ENCODE measurements around the gene VPS39.

VPS39 gene

DNA sequence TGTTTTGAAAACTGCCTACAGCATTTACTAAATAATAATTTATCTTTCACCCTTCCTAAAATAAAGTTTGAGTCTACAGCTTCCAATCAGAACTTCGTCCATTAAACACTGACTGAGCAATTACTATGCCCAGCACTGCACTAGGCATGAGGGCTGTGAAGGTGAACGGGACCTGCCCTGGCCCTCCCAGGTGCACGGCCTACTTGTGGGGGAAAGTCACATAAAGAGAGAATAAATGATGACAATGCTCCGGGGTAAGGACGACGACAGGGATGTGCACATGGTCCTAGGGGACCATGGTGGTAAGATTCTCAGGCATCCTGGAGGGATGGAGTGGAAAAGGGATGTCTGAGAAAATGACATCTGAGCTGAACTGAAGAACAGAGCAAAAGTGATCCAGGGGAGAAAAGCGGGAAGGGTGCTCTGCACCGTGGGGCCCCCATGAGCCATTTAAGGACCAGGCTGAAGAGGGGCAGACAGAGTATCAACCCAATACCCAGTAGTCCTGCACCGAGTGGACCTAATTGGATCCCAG lies 63.2 kb downstream of the VPS39 start:
- no peak for DNase-seq (ENCODE audit: low read depth)

DNA sequence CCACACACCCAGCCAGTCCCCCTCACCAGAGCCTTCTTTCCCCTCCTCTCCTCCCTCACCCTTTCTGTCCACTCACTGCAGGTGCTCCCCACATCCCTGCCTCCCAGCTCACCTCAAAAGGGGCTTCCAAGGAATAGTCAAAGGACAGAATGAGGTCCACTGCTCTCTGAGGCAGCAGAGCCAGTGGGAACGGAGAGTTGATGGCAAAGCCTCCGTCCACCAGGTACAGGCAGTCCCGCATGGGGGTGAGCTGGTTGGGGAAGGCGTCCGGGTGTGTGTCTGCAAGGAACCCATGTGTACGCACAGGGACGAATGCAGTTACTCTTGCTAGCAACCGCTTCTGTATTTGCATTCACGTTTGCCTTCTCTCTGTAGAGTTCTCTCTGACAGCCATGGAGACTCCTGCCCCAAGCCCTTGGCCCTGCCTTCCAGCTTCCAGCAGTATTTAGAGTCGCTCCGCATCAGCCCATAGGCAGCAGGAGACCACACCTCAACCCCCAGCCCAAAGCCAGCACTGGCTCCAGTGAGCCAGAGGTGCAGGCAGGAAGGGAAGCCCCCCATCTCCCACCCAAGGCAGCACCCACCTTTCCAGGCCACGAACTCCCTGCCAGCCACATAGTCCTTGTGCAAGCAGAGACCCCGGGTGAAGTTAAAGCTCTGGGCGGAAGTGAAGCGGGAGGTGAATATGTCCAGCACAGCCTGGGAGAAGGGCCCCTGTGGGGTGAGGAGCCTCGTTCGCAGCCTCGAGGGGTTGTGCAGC lies 64.1 kb downstream of the VPS39 start:
- no peak for DNase-seq (ENCODE audit: low read depth)

DNA sequence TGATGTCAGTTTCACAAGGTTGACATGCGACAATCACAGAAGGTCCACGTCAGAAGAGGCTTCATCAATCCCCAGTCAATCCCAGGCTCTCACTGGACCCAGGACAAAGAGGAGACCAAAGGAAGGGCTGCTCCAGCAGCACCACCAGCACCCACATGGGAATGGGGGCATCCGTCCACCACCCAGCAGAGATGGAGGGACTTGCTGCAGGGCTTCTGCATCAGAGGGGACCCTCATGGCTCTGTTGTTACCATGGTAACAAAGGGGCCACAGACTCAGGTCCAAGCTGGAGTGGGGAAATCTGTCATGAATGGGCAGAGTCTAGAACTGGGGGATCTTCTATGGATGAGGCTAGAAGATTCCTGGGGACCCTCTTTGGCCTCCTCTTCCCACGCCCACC lies 64.7 kb downstream of the VPS39 start:
- no peak for DNase-seq (ENCODE audit: low read depth)

- no peak for DNase-seq (ENCODE audit: low read depth)
Observed at GRCh38 chr15:42141795-42142667, 66.1 kb downstream of the VPS39 start.

- no peak for DNase-seq (ENCODE audit: low read depth)
Observed at GRCh38 chr15:42141246-42141645, 66.9 kb downstream of the VPS39 start.

DNA sequence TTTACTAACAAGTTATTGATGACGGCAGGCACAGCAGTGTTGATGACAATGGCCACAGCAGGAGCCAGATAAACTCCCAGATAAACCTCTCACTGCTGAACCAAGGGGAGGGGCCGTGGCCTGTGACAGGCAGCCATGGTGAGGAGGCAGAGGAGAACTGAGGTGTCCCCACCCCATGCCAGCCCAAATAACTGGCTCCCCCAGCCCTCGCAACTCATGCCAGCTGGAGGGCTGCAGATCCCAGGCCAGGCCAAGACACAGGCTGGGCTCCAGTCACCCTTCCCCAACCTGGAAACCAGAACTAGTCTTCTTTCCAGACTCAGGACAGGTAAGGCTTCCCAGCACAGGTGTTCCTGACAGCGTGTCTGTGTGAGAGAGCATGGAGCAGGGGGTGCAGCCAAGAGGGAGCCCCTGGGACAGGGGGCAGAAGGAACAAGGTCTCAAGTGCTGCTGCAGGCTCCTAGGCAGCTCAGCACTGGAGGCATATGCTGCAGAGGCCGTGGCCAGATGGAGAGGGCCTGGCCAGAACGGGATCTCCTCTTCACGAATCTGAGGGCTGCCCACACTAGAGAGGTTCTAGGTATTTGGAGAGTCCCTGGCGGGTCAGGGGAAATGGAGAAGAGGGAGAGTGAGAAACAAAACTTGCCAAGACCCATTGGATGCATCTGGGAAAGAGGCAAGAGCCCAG lies 67.6 kb downstream of the VPS39 start:
- no peak for DNase-seq (ENCODE audit: low read depth)

DNA sequence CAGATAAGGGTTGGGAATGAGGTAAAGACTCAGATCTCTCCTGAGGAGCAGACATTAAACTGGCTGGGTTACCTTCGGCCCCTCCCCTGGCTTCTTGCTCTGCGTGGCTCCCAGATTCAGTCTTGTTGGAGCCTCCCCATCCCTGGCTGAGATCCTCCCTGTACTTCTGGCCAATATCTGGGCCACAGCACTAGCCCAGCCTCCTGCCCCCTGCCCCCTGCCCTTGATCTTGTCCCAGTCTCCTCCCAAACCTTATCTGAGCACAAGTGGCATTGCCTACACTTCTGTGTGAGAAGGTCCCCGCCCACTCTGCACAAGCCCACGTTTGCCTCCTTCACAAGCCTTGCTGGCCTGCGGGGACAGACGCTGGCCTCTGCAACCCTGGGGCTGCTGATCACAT lies 68.5 kb downstream of the VPS39 start:
- DNase-seq (ENCODE audit: low read depth), result no peak

DNA sequence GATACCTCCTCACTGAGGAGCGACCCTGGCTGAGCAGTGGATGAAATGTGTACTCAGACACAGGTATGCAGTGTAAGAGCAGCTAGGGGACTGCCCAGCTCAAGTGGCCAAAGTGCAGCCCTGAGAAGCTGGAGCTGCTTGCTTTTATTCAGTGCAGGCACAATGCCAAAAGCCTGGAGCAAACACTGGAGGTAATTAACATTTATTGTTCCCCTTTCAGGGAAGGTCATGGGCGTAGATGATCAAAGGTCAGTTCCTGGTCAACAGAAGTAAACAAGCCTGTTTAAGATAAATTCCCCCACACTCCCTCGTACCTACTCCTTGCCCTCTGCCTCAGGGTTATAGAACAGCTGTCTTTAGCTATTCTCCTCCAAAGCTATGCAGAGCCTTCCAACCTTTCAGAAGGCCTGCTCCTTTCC lies 69.1 kb downstream of the VPS39 start:
- DNase-seq (ENCODE audit: low read depth), result no peak

DNA sequence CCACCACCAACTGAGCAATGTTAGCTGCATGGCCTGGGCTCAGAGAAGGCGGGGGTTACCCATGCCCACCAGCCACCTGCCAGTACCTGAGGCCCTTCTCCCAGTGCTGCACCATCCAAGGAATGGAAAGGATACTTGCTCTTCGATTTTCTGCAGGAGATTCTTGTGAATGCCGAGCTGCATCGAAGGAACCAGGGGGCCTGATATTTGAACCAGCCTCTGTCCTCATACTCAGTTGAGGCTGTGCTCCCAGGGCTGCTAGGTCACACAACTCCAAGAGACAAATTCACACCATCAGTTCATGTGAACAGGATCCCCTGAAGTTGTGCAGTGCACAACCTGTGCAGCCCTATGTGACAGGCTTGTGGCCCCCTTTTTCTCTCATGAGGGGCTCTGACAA lies 69.7 kb downstream of the VPS39 start:
- DNase-seq (ENCODE audit: low read depth), result no peak

GRCh38 chr15:42137461-42138261 lies 70.4 kb downstream of the VPS39 start:
- DNase-seq (ENCODE audit: low read depth), result no peak

DNA sequence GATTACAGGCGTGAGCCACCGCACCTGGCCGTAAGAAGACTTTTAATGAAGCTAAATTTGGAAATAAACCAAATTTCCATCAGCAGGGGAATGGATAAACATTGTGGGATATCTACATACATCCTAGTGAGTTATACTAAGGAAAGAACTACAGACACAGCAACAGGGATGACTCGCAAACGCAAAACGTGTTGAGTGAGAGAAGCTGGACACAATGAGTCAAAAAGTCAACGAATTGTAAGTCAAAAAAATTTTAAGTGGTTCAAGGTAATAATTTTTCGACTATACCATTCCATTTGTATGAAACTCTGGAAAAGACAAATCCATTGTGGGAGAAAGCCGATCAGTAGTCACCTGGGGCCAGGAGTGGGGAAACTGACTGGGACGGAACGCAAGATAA lies 71.6 kb downstream of the VPS39 start:
- DNase-seq (ENCODE audit: low read depth), result no peak

- no peak for DNase-seq (ENCODE audit: low read depth)
Observed at GRCh38 chr15:42135351-42135750, 72.8 kb downstream of the VPS39 start.

DNA sequence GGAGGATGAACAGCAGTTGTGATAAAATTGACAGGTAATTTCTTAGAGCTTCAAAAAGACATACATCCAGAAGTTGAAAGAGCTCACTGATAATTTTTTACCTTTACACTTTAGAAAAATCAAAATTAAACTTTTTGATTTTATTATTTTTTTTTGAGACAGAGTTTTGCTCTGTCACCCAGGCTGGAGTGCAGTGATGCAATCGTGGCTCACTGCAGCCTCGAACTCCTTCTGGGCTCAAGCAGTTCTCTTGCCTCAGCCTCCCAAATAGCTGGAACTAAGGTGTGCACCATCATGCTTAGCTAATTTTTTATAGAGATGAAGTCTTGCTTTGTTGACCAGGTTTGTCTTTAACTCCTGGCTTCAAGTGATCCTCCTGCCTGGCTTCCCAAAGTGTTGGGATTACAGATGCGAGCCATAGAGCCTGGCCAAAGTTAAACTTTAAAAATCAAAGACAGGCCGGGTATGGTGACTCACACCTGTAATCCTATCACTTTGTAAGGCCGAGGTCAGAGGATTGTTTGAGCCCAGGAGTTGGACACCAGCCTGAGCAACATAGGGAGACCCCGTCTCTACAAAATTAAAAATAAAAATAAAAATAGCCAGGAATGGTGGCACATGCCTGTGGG lies 73.4 kb downstream of the VPS39 start:
- DNase-seq (ENCODE audit: low read depth), result no peak

GRCh38 chr15:42133886-42134502 lies 74.1 kb downstream of the VPS39 start:
- no peak for DNase-seq (ENCODE audit: low read depth)

DNA sequence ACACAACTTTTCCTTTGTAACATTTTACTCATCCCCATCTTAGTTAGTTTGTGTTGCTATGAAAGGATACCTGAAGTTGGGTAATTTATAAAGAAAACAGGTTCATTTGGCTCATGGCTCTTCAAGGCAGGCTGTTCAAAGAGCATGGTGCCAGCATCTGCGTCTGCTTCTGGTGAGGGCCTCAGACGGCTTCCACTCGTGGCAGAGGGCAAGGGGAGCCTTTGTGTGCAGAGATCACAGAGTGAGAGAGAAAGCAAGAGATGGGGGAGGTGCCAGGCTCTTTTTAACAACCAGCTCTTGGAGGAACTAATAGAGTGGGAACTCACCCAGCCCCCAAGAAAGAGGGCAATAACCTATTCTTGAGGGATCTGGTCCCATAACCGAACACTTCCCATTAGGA lies 74.7 kb downstream of the VPS39 start:
- DNase-seq (ENCODE audit: low read depth), result no peak

DNA sequence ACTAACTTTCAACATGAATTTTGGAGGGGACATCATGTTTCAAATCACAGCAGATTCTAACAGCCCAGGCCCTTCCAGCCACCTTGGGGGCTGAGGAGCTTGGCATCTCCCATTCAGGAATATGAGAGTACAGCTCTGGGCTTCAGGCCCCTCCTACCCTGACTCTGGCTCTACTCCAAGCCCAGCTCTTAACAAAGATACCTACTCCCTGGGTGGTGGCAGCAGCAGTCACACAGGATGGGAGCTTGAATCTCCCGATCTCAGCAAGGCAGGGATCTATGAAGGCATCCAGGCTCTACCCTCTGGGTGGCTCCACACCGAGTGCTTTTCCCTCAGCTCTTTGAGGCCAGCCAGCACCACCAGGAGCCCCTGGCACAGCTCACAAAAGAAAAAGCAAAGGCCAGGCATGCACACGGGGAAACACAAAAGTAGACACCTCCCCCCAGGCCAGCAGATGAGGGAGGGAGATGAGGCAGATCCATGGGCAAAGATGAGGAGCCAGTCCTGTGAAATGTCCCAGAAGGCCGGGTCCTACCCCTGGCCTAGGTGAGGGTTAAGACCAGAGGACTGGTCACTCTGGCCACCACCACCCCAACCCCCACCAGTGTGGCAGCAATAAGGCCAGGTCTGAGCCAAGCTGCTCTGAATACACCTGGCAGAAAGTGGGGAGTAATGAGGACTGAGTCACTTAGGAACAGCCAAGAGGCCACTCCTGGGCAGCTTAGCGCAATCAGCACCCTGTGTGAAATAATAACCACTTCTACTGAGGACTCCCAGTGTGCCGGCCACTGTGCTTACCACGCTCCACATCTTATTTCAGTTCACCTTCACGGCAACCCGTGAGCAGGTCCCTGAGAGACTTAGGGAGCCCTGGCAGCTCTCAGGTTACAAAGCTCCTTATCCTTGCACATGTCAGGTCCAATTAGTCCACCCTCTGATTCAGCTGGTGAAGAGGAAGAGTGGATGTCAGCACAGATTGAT lies 76.0 kb downstream of the VPS39 start:
- no peak for DNase-seq (ENCODE audit: low read depth)

DNA sequence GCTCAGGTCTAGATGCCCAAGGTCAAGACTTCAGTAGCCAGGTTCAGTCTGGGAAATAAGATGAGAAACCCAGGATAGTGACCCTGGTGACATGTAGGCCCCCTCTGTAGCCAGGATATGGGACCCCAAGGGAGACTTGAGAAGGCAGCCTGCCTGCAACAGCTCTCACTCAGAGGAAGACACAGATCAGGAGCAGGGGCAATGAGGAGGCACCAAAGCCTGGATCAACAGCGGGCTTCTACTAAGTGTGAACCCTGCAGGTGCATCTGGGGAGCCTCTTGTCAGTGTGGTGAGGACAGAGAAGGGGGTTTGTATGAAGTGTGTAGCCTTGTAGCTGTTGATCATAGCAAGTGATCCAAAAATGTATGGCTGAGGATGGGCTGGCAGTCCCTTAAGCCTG lies 77.1 kb downstream of the VPS39 start:
- no peak for DNase-seq (ENCODE audit: low read depth)

GRCh38 chr15:42130246-42130986 lies 77.7 kb downstream of the VPS39 start:
- no peak for DNase-seq (ENCODE audit: low read depth)

- no peak for DNase-seq (ENCODE audit: low read depth)
Observed at GRCh38 chr15:42129364-42129763, 78.7 kb downstream of the VPS39 start.
